Measurements from ENCODE around the gene ABCG1.

ABCG1 gene

DNA sequence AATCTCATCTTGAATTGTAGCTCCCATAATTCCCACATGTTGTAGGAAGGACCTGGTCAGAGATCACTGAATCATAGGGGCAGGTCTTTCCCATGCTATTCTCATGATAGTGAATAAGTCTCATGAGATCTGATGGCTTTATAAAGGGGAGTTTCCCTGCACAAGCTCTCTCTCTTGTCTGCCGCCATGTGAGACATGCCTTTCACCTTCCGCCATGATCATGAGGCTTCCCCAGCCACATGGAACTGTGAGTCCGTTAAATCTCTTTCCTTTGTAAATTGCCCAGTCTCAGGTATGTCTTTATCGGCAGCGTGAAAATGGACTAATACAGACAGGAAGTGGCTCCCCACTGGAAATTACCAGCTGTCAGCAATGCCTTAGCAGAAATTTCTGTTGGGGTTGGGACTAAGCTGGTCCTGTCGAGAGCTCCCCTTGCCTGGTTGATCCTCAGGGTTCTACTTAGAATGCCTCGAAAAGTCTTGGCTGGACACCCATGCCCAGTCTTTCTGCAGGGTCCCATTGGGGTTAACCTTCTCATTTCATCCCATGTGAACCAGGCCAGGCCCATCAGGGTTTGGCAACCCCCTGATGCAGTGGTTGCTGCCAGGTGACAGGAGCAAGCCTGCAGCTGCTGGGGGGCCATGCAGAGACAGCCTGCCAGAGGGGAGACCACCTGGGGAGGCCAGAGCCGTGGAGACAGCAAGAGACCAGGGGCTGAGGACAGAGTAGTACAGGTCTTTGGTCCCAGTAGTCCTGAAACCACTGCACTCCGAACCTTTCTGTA lies 2.8 kb upstream of the ABCG1 start:
- no peak for TF ChIP-seq GATA3 (IDR thresholded peaks at IDR 0.05; ENCODE audit: low read depth, low read length)
- no peak for TF ChIP-seq GATA2 (IDR thresholded peaks at IDR 0.05; ENCODE audit: low read depth, low read length)

DNA sequence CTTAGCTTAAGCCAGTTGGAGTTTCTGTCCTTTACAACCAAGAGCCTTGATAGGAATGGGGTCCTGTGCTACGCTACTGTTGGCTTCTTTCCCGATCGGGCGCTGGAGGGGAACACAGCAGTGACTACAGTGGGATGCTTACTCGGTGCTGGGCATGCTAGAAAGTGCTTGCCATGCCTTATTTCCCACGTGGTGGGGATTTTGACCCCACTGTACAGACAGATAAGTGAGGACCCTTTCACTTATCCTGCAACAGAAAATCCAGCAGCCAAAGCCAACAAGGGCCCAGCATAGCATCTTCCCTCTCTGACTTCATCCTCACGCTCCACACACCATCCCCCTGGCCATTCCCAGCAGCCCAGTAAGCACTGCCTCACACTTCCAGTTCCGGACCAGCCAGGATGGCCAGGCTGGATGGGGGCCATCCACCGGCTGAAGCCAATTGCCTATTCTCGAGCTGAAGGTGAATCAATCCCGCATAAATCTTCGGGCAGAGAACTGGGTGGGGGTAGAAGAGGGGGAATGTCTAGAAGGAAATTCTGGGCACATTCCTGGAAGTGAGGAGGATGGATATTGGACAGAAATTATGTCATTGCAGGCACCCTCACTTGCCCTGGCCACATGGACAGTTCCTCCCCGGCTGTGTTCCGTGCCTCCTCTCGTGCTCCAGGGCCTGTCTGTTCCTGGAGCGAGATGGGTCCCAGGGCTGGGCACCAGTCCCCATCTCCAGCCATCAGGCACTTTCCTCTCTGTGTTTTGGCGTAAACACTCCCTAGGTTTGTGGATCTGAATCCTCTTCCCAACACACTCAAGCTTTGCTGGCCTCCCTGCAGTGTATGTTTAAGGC lies 2.0 kb upstream of the ABCG1 start:
- TF ChIP-seq GATA3 (IDR thresholded peaks at IDR 0.05; ENCODE audit: low read depth, low read length) (no peak), GATA2 (IDR thresholded peaks at IDR 0.05; ENCODE audit: low read depth, low read length) (no peak)

DNA sequence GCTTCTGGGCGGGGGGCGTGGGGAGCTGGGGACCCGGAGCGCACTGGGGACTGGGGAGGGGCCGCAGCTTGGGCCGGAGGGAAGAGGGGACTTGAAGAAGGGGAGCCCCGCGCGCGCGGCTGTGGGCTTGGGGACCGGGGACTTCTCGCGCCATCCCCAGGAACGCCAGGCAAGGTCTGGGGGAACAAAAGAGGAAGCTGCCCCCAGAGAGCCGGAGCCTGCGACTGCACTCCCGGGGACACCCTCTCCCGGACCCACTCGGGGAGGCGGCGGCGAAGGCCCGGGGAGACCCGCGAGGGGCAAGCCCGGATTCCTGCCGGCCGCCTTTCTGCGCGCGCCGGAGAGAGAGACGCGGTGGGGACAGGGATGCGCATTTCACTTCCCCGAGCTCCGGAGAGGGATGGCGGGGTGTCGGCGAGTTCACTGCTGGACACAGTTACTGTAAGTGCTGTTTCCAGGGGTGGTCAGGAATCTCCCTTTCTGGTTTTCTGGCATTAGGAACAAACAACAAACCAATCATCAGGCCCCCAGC lies 732 bp downstream of the ABCG1 start:
- no peak for TF ChIP-seq GATA2 (IDR thresholded peaks at IDR 0.05; ENCODE audit: low read depth, low read length)
- TF ChIP-seq GATA3 (IDR thresholded peaks at IDR 0.05; ENCODE audit: low read depth, low read length) = no peak

DNA sequence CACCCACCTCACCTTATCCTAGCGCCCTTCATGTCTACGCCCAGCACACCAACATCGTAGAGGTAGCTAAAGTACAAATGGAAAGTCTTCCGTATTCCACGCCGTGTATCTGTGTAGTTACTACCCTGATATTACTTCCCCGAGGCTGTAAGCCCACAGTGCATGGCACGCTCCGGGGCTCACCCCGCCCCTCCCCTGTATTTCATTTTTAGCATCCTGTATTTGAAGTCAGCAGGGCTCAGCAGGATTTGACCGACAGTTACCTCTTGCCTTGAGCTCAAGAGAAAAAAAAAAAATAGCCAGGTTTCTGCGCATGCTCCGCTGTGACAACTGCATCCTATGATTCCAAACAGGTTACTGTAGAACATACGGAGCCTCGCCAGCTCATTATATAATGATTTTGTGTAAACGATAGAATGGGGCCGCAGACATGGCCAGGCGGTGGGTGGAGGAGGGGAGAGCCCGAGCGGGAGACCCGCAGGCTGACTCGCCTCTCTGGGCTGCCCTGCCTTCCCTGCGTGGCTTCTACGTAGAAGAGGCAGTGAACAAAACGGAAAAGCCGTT lies 1.3 kb downstream of the ABCG1 start:
- TF ChIP-seq GATA2 (IDR thresholded peaks at IDR 0.05; ENCODE audit: low read depth, low read length) (no peak), GATA3 (IDR thresholded peaks at IDR 0.05; ENCODE audit: low read depth, low read length) (no peak)

DNA sequence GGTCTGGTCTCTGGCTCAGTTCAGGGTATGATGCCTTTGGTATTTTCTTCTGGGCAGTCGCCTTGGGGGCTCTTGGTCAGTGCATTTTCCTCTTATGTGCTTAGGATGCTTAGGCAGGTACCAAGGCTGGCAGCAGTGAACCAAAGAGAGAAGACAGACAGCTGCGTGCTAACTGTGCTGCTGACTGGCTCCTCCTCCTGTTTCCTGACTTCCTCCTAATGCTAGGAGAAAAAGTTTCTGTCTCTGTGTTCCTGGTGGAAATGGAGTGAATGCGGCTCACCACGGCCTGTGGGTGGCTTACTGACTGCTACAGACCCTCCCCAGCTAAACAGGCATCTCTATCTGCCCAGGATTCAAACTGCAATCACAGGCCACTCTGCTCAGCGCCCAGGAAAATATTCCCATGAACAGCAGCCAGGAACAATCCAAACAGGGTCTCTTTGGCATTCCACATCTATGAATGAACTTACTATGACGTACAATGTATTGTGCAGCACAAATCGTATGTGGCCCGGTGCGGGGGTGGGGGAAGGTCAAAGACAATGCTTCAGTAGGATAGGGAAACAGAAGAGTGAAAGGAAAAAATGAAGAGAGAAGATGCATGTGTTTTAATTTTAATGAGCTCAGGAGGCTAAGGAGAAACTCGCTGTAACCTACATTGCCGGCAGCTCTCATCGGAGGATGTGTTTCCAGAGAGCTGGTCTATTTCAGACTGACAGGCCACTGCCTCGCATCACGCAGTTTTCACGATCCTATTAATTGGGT lies 2.8 kb downstream of the ABCG1 start:
- no peak for TF ChIP-seq GATA3 (IDR thresholded peaks at IDR 0.05; ENCODE audit: low read depth, low read length)
- TF ChIP-seq GATA2 (IDR thresholded peaks at IDR 0.05; ENCODE audit: low read depth, low read length) = no peak

DNA sequence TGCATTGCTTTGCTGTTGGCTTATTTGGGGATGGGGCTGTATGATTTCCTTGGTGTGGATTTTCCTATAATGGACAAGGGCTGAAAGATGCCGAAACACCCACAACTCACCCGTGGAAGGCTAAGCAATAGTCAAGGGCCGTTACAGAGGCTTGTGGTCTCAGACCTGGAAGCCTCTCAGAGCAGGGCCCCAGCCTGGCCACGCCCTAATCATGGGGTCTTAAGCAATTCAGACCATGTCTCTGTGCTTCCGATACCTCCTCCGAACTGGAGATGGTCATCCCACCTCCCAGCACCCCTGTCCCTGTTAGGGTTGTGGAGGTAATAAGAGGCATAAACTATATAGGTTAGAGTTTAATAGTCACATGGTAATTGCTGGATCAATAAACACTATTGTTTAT lies 3.4 kb downstream of the ABCG1 start:
- no peak for TF ChIP-seq GATA2 (IDR thresholded peaks at IDR 0.05; ENCODE audit: low read depth, low read length)
- no peak for TF ChIP-seq GATA3 (IDR thresholded peaks at IDR 0.05; ENCODE audit: low read depth, low read length)

DNA sequence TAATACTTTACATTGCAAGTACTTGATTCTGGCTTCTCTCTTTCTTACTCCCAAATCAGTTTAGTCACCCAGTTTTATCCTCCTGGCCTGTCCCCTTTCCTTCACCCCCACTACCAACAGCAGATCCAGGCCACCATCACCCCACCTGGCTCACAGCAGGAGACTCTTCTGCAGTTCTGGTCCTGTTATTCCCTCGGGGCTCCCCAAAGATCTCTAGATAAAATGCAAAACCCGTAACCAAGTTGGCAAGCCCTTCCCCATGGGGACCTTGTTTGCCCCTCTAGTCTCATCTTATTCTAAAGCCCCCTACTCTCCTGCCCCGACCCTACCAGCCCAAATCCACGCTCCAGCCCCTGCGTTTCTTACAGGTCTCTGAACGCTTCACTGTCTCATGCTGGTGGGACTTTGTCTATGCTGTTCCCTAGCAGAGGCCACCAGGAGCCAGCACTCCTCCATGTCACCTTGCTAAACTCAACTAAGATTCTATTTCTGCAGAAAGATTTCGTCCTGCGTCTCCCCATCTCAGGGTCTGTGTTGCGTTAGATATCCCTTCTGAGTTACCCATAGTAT lies 4.0 kb downstream of the ABCG1 start:
- TF ChIP-seq GATA3 (IDR thresholded peaks at IDR 0.05; ENCODE audit: low read depth, low read length) (no peak), GATA2 (IDR thresholded peaks at IDR 0.05; ENCODE audit: low read depth, low read length) (no peak)

DNA sequence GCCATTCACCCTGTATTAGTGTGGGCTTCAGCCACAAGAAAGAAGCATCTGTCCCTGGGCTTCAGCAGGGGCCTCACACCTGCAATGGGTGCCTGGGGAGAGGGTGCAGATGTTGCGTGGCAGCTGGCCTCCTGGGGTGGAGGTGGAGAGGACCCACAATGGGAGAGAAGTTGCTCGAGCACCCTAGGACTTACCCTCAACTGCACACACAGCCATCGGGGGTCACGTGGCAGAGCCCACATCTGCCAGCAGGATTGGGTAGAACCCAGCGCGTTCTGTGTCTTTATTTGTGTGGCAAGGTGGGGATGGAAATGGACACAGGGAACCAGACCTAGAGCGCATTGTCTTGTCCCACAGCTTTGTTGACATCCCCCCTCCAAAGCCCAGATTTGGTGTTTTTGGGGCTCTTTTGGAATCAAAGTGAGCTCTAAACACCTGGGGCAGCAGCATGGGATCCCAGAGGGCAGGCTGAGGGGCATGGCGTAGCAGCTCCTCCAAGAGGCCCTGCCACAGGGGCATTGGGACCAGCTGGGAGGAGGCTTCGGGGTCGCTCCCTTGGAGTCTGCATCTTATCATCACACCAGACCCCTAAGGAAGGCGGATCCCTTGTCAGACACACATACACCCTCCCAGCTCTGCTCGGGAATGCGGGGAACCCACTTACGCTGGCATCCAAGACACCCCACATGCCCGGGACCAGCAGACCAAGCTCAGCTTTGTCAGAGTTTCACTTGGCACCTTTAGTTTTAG lies 5.1 kb downstream of the ABCG1 start:
- TF ChIP-seq GATA3 (IDR thresholded peaks at IDR 0.05; ENCODE audit: low read depth, low read length) = no peak
- no peak for TF ChIP-seq GATA2 (IDR thresholded peaks at IDR 0.05; ENCODE audit: low read depth, low read length)

DNA sequence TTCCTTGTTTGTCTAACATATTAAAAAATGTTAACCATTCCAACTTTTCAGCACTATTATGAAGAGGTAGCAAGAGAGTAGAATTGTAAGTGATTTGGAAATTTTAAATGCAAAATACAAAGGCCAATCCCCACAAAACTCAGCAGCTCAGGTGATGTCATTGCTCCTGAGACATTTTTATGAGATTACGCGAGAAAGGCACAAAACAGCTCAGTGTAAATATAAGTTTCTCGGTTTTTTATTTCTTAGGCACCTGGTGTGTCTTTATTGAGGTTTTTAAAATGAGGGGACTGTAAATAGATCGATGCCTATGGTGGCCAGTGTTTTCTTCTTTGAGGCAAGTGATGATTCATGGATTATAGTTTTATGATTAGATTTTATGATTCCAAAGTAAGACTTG lies 6.1 kb downstream of the ABCG1 start:
- TF ChIP-seq GATA3 (IDR thresholded peaks at IDR 0.05; ENCODE audit: low read depth, low read length) (no peak), GATA2 (IDR thresholded peaks at IDR 0.05; ENCODE audit: low read depth, low read length) (no peak)

DNA sequence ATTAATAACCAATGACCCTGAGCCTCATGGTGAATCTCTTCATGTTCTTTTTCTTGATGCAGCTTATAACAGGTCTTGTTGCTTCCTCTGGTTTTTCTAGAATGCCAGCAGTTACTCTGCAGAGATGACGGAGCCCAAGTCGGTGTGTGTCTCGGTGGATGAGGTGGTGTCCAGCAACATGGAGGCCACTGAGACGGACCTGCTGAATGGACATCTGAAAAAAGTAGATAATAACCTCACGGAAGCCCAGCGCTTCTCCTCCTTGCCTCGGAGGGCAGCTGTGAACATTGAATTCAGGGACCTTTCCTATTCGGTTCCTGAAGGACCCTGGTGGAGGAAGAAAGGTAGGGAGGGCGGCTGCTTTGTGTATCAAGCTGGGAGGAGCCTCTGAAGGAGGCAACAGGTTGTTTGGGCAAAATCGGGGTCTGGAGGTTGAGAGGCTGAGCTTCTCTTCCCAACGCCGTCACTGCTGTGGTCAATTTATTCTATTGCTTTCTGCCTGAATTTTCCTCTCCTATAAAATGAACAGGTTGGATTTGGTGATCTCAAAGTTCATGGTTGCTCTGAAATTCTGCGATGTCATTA lies 6.7 kb downstream of the ABCG1 start:
- TF ChIP-seq GATA3 (IDR thresholded peaks at IDR 0.05; ENCODE audit: low read depth, low read length) (no peak), GATA2 (IDR thresholded peaks at IDR 0.05; ENCODE audit: low read depth, low read length) (no peak)

DNA sequence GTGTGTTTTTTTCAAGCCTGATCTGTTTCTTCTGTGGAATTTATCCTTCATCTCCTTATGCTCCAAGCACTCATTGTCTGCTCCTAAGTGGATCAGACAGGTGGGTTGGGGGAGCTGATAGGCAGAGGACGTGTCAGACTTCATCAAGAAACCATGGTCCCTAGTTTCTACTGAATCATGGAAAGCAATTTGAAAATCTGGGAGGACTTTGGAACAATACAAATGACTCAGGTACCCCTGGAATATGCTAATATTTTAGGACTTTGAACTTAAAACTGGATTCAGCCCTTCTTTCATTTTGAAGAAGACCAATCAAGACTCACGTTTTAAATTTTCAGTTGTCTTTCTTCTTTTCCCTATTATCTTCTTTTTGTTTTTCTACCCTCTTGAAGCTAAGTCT lies 7.7 kb downstream of the ABCG1 start:
- TF ChIP-seq GATA3 (IDR thresholded peaks at IDR 0.05; ENCODE audit: low read depth, low read length) (no peak), GATA2 (IDR thresholded peaks at IDR 0.05; ENCODE audit: low read depth, low read length) (no peak)

DNA sequence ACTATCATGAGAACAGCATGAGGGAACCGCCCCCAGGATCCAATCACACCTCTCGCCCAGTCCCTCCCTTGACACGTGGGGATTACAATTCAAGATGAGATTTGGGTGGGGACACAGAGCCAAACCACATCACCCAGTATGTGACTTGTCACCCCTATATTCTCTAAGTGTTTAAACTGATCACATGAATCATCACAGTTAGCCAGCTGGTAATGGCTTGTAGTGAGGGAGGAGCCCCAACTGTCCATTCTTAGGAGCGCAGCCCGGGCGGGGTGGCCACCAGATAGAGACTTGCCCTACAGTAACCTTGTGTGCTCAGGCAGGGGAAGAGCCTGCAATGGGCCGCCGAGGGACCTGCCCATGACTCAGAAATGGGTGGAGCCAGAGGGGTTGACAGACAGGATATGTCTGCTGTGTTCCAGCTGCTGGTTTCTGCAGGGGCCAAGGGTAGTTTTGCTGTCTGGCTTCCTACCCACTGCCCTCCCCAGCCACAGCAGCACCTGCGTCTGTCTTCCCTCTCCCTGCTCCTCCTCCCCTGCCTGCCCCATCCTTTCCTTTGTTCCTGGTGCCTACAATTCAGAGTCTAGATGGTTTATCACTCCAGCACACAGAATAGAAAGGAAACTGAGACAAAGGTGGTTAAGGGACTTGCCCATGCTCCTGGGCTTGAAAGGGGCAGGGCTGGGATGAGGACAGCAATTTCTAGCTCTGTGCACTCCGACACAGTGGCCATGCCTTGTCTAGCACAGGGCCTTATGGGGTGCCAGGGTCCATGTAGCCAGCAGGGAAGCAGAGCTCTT lies 9.2 kb downstream of the ABCG1 start:
- TF ChIP-seq GATA3 (IDR thresholded peaks at IDR 0.05; ENCODE audit: low read depth, low read length) = no peak
- TF ChIP-seq GATA2 (IDR thresholded peaks at IDR 0.05; ENCODE audit: low read depth, low read length) = no peak
